ENCODE measurements around the gene GPR143. TPM values are rescaled to one million over a fixed set of nuclear protein-coding genes. Genes with fewer than 3 reads are reported as not detected.
"Not testable (repeated sequence)": the region's sequence is repeated elsewhere in the genome, so short reads cannot be mapped to it uniquely, and the experiment has no call there.

GPR143 gene
- not detected for polyA plus RNA-seq (2012; ENCODE audit: insufficient read depth, insufficient read length, low read depth)

DNA sequence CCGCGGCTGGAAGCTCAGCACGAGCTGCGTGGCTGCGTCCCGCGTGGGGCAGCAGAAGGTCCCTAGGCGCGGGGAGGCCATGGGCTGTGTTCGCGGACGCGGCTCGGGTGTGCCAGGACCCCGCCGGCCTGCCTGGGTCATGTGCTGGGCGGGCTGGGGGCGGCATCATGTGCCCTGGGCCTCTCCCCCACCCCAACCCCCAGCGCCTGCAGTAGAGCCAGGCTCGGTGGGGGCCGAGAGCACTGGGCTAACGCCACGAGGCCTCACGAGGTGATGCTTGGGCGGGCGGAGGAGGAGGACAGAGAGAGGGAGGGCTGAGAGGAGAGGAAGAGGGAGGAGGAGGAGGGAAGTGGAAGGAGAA, at the start of gene GPR143:
GPR143 (minus strand) TSS at position 111 of the 361 bp plus-strand sequence; CDS start at position 81, 30 bp downstream.
- DNase-seq: no peak
- Histone ChIP-seq H3K4me3 (ENCODE audit: low read depth, low read length) (no peak within 1 kb of the TSS), H3K27me3 (no peaks in the 10 kb centered on the region), H3K9me3 (no peaks in the 10 kb centered on the region), H3K4me1 (no peaks in the 10 kb centered on the region), H3K36me3 (no peaks in the 10 kb centered on the region)
- TF ChIP-seq, protein P1, sequence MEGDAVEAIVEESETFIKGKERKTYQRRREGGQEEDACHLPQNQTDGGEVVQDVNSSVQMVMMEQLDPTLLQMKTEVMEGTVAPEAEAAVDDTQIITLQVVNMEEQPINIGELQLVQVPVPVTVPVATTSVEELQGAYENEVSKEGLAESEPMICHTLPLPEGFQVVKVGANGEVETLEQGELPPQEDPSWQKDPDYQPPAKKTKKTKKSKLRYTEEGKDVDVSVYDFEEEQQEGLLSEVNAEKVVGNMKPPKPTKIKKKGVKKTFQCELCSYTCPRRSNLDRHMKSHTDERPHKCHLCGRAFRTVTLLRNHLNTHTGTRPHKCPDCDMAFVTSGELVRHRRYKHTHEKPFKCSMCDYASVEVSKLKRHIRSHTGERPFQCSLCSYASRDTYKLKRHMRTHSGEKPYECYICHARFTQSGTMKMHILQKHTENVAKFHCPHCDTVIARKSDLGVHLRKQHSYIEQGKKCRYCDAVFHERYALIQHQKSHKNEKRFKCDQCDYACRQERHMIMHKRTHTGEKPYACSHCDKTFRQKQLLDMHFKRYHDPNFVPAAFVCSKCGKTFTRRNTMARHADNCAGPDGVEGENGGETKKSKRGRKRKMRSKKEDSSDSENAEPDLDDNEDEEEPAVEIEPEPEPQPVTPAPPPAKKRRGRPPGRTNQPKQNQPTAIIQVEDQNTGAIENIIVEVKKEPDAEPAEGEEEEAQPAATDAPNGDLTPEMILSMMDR (IDR thresholded peaks at IDR 0.05; ENCODE audit: low read depth, low read length): no peak

DNA sequence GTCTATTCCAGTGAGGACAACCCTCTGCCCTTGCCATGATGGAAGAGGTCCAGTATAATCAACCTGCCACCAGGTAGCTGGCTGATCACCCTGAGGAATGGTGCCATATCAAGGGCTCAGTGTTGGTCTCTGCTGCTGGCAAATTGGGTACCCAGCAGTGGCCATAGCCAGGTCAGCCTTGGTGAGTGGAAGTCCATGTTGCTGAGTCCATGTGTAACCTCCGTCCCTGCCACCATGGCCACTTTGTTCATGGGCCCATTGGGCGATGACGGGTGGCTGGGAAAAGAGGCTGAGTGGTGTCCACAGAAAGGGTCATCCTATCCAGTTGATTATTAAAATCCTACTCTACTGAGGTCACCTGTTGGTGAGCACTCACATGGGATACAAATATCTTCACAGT, 45.4 kb upstream of the GPR143 start:
- not testable (repeated sequence) for H3K4me3 ChIP-seq (ENCODE audit: low read depth, low read length); H3K4me1 ChIP-seq; H3K9me3 ChIP-seq; DNase-seq; H3K27me3 ChIP-seq; H3K36me3 ChIP-seq

DNA sequence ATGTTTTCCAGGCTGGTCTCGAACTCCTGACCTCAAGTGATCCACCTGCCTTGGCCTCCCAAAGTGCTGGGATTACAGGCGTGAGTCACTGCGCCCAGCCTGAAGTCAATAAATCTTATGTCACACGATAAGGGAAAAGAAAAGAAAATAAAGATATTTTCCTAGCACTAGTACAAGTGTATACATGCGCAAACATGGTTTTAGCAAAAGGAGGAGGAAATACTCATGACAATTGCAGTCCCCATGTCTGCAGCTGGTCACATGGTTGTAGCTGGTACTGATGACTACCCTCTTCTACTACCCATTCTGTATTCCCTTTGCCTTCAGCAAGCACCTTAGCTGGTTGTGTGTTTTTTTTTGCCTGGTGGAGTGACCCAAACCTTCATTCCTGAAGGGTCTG, 44.2 kb upstream of the GPR143 start:
- H3K4me1 ChIP-seq; H3K36me3 ChIP-seq; H3K4me3 ChIP-seq (ENCODE audit: low read depth, low read length); H3K27me3 ChIP-seq; DNase-seq; H3K9me3 ChIP-seq: not testable (repeated sequence)

DNA sequence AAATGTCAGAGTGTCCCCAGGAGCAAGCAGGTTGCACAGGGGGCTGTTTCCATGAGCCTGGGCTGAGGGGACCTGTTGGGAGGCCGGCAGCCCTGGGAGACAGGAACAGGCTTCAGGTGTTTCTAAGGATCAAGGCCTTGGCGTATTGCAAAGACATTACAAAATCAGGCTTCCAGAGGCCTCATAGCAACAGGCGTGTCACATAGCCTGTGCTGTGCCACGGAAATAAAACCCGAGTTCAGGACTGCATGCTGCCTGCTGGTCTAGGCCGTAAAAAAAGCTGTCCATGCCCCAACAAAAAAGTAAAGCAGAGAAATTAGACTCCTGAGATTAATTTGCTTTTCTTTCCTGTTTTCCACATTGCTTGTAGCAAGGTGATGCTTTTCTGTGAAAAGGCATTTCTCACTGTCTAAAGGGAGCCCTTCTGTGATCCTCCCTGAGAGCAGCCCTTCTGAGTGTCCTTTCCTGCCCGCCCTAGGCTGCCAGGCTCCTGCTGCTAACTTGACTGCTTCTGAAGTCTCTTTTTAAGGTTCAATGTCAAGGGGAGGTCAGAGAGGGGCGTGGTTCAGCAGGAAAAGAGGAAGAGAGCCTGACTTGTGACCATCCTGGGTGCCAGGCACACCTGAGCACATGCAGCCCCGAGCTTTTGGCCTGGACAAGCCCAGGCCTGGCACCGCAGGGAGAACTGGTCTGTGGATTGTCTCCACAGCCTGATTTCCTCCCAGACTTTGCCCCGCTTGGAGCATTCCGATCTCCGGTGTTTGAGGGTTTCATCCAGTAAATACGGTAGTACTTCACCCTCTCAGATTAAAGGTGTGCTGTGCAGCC, 41.9 kb upstream of the GPR143 start:
- Histone ChIP-seq H3K9me3 (no peaks in the 10 kb centered on the region), H3K27me3 (no peaks in the 10 kb centered on the region), H3K36me3 (no peaks in the 10 kb centered on the region), H3K4me3 (ENCODE audit: low read depth, low read length) (no peak overlapping the region), H3K4me1 (no peaks in the 10 kb centered on the region)
- TF ChIP-seq, protein P1 (IDR thresholded peaks at IDR 0.05; ENCODE audit: low read depth, low read length): no peak
- DNase-seq: no peak

DNA sequence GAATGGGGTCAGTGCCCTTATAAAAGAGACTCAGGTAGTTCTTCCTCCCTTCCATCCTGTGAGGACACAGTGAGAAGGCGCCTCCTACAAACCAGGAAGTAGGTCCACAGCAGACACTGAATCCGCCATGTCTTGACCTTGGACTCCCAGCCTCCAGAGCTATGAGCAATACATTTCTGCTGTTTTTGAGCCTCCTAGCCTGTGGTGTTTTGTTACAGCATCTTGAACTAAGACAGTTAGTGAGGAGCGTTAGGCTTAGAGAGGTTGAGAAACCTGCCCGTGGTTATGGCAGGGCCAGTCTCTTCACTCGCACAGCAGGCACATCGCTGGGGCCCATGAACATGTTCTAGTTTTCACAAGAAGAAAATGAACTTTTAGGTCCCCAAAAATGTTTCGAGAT, 40.3 kb upstream of the GPR143 start:
- no peak for DNase-seq
- Histone ChIP-seq H3K9me3 (no peaks in the 10 kb centered on the region), H3K27me3 (no peaks in the 10 kb centered on the region), H3K4me1 (no peaks in the 10 kb centered on the region), H3K36me3 (no peaks in the 10 kb centered on the region), H3K4me3 (ENCODE audit: low read depth, low read length) (no peak overlapping the region)
- TF ChIP-seq, protein P1 (IDR thresholded peaks at IDR 0.05; ENCODE audit: low read depth, low read length): no peak

DNA sequence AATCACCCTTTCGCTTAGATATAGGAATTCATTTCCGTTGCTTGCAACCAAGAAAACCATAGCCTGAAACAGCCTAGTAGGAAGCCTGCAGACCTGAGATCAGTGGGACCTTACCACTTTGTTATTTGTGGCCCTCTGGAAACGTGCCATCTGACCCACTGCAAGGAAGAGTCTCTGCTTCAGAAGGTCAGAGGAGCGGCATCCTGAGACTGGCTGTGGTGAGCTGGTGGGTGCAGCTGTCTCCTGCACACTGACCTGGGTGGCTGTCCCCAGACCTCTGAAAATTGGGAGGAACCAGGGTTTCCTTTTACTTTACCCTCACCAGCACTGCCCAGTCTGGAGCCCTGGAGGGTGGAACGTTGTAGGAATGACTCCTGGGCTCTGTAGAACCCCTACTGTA, 38.8 kb upstream of the GPR143 start:
- no peak overlapping the region for H3K4me3 ChIP-seq (ENCODE audit: low read depth, low read length)
- H3K4me1 ChIP-seq: no peaks in the 10 kb centered on the region
- no peak for DNase-seq
- TF ChIP-seq, protein P1 (IDR thresholded peaks at IDR 0.05; ENCODE audit: low read depth, low read length): no peak
- no peaks in the 10 kb centered on the region for H3K27me3 ChIP-seq
- no peaks in the 10 kb centered on the region for H3K36me3 ChIP-seq
- no peaks in the 10 kb centered on the region for H3K9me3 ChIP-seq

DNA sequence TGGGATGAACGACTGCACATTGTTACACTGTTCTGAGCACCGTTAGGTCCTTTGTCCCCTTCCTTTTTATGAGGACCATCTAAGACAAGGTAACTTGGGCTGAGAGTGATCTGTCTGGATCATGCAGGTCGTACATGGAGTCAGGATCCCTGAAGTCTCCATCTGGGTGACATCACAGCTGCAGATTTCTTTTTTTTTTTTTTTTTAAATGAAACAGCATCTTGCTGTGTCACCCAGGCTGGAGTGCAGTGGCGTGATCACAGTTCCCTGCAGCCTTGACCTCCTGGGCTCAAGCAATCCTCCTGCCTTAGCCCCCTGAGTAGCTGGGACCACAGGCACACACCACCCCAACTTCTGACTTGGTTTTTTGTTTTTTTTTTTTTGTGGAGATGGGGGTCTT, 37.1 kb upstream of the GPR143 start:
- Histone ChIP-seq H3K4me1 (no peaks in the 10 kb centered on the region), H3K9me3 (no peaks in the 10 kb centered on the region), H3K36me3 (no peaks in the 10 kb centered on the region), H3K4me3 (ENCODE audit: low read depth, low read length) (no peak overlapping the region), H3K27me3 (no peaks in the 10 kb centered on the region)
- TF ChIP-seq, protein P1 (IDR thresholded peaks at IDR 0.05; ENCODE audit: low read depth, low read length): no peak
- no peak for DNase-seq

Measured in BE2C (cell line).